Transverse colon (tissue), 4 donors: ENCODE measurements around the gene MARVELD3.

ENCODE experiments used
- CTCF ChIP-seq, 5 experiments: fragments of 200-600 bp in 3 of 5; fragments of 450-650 bp in 2 of 5; sonication (generic) in 3 of 5; IDR thresholded peaks; 1 replicate in 2 of 5; 2 replicates in 3 of 5; pipeline ENCODE4 v1.5.1; 2016 to 2017; ENCODE audit warnings: antibody characterized with exemption in 5 of 5, inconsistent platforms in 3 of 5, mild to moderate bottlenecking in 2 of 5, moderate library complexity in 1 of 5
- POLR2A ChIP-seq: fragments of 450-650 bp; IDR thresholded peaks from one replicate; pipeline ENCODE4 v1.6.1; 2016; ENCODE audit warnings: antibody characterized with exemption, mild to moderate bottlenecking, moderate library complexity
- POLR2AphosphoS5 ChIP-seq, 3 donors: sonication (generic); formaldehyde crosslinking; IDR thresholded peaks; one replicate each; pipeline ENCODE4 v1.6.1; 2016; ENCODE audit warnings: antibody characterized with exemption in 3 of 3

GRCh38 chr16:71645450-71645849 is 19.5 kb downstream of the MARVELD3 start:
- TF ChIP-seq CTCF (IDR thresholded peaks at IDR 0.05): peak; percentile 24 to 49 (median 37)
- TF ChIP-seq POLR2AphosphoS5 (IDR thresholded peaks at IDR 0.05): no peak
- no peak for TF ChIP-seq POLR2A
